GM23338 (cell line): ENCODE measurements around the gene WDSUB1. TPM values are rescaled to one million over a fixed set of nuclear protein-coding genes. Genes with fewer than 3 reads are reported as not detected.

Experiments used
- ATAC-seq: fragments of 200-7000 bp; cut with Tn5 transposase; 3 replicates; pipeline ENCODE4 v1.9.1; 2020
- DNase-seq: peaks from one replicate; pipeline ENCODE4 v3.0.0-alpha.2; 2015; ENCODE audit warnings: low spot score
- H2AFZ ChIP-seq: fragments of 200-600 bp; sonication (generic); 2 replicates; pipeline ENCODE4 v1.8.0; 2016; ENCODE audit warnings: antibody characterized with exemption, mild to moderate bottlenecking, moderate library complexity
- H3F3A ChIP-seq: fragments of 200-600 bp; sonication (generic); replicated peaks from 2 replicates; pipeline ENCODE4 v1.8.0; 2017; ENCODE audit warnings: antibody characterized with exemption, mixed run types, low read depth
- H3K27ac ChIP-seq: fragments of 200-600 bp; sonication (generic); 2 replicates; pipeline ENCODE4 v1.6.1; 2016; ENCODE audit warnings: low read depth
- H3K27me3 ChIP-seq: fragments of 200-600 bp; sonication (generic); 2 replicates; pipeline ENCODE4 v1.8.0; 2016; ENCODE audit warnings: mild to moderate bottlenecking, mixed run types, moderate library complexity; ENCODE audit not compliant: insufficient read depth
- H3K36me3 ChIP-seq: fragments of 200-600 bp; sonication (generic); 2 replicates; pipeline ENCODE4 v1.8.0; 2016; ENCODE audit warnings: mild to moderate bottlenecking; ENCODE audit not compliant: insufficient read depth
- H3K4me1 ChIP-seq: fragments of 200-600 bp; sonication (generic); 2 replicates; pipeline ENCODE4 v1.8.0; 2016; ENCODE audit warnings: mild to moderate bottlenecking, moderate library complexity; ENCODE audit not compliant: insufficient read depth
- H3K4me2 ChIP-seq: fragments of 200-600 bp; sonication (generic); 2 replicates; pipeline ENCODE4 v1.7.1; 2017; ENCODE audit warnings: mixed run types
- H3K4me3 ChIP-seq: fragments of 200-600 bp; sonication (generic); 2 replicates; pipeline ENCODE4 v1.6.1; 2016; ENCODE audit warnings: mixed run types
- H3K79me2 ChIP-seq: fragments of 200-600 bp; sonication (generic); replicated peaks from 2 replicates; pipeline ENCODE4 v1.8.0; 2017; ENCODE audit warnings: mild to moderate bottlenecking; ENCODE audit not compliant: insufficient read depth
- H3K9me2 ChIP-seq: fragments of 200-600 bp; sonication (generic); 2 replicates; pipeline ENCODE4 v1.8.0; 2017; ENCODE audit not compliant: insufficient read depth
- H4K20me1 ChIP-seq: fragments of 200-600 bp; sonication (generic); replicated peaks from 2 replicates; pipeline ENCODE4 v1.8.0; 2017; ENCODE audit warnings: mild to moderate bottlenecking; ENCODE audit not compliant: insufficient read depth
- H3K27ac Mint-ChIP-seq: 2 replicates; pipeline ENCODE4 v1.8.0; 2020; ENCODE audit warnings: inconsistent platforms, mild to moderate bottlenecking, moderate library complexity, mixed read lengths
- H3K27me3 Mint-ChIP-seq: 3 replicates; pipeline ENCODE4 v1.8.0; 2022; ENCODE audit warnings: low read depth, mild to moderate bottlenecking, moderate library complexity, mixed read lengths, inconsistent platforms; ENCODE audit not compliant: insufficient read depth, poor library complexity
- H3K36me3 Mint-ChIP-seq: 3 replicates; pipeline ENCODE4 v1.8.0; 2021; ENCODE audit warnings: low read depth, mild to moderate bottlenecking, inconsistent platforms, moderate library complexity, mixed read lengths
- H3K4me1 Mint-ChIP-seq: 3 replicates; pipeline ENCODE4 v1.8.0; 2020; ENCODE audit warnings: mild to moderate bottlenecking, inconsistent platforms, mixed read lengths
- H3K4me3 Mint-ChIP-seq: 3 replicates; pipeline ENCODE4 v1.8.0; 2021; ENCODE audit warnings: moderate library complexity, mild to moderate bottlenecking, inconsistent platforms, mixed read lengths
- H3K9me3 Mint-ChIP-seq: 3 replicates; pipeline ENCODE4 v1.8.0; 2020; ENCODE audit warnings: moderate library complexity, mild to moderate bottlenecking, inconsistent platforms, mixed read lengths
- REST ChIP-seq: IDR thresholded peaks from one replicate; pipeline ENCODE4 v1.6.1; 2018; ENCODE audit warnings: antibody characterized with exemption; ENCODE audit not compliant: unreplicated experiment
- STAT1 ChIP-seq: IDR thresholded peaks from one replicate; pipeline ENCODE4 v1.6.1; 2016; ENCODE audit warnings: antibody characterized with exemption; ENCODE audit not compliant: unreplicated experiment
- ZNF462 ChIP-seq: fragments of 250-450 bp; sonication (Bioruptor Pico); IDR thresholded peaks from 2 replicates; pipeline ENCODE4 v1.5.0; 2020; ENCODE audit warnings: mild to moderate bottlenecking, moderate library complexity
- polyA plus RNA-seq: library from polyadenylated mRNA; unstranded; fragments of >200 nt; fragmentation: Nextera tagmentation; extraction: Ambion mirVana; gene quantifications from 2 replicates; pipeline ENCODE4 v1.2.1, GENCODE V29; 2016
- total RNA-seq: library from RNA; depleted of rRNA; stranded (reverse); fragments of >200 nt; shearing (Covaris generic); gene quantifications from 2 replicates; pipeline ENCODE4 v1.2.3, GENCODE V29; 2014
- TF ChIP-seq, protein P1 (sequence below): IDR thresholded peaks from 2 replicates; pipeline ENCODE4 v1.6.1; 2016; ENCODE audit warnings: antibody characterized with exemption

Gene WDSUB1
- total and polyA plus RNA-seq, 2 experiments from 2014 or later: 9.9 to 12.2 TPM

- Mint-ChIP-seq H3K36me3 (peaks cover 13% of the 10 kb centered on the region; the same call in 2 of the 3 replicates), H3K4me3 (no peak overlapping the region), H3K9me3 (no peaks in the 10 kb centered on the region), H3K4me1 (no peaks in the 10 kb centered on the region), H3K27ac (no peak overlapping the region), H3K27me3 (no peaks in the 10 kb centered on the region)
- no peaks in the 10 kb centered on the region for H3K79me2 ChIP-seq
- H3K4me2 ChIP-seq: no peak overlapping the region
- no peaks in the 10 kb centered on the region for H3F3A ChIP-seq
- H4K20me1 ChIP-seq: no peaks in the 10 kb centered on the region; the same call in 1 of the 2 replicates
- H2AFZ ChIP-seq: no peak overlapping the region
- ATAC-seq (no peak), DNase-seq (no peak)
- H3K4me1 ChIP-seq: no peaks in the 10 kb centered on the region
- H3K27ac ChIP-seq: no peak overlapping the region
- no peak overlapping the region for H3K4me3 ChIP-seq
- TF ChIP-seq, protein P1, sequence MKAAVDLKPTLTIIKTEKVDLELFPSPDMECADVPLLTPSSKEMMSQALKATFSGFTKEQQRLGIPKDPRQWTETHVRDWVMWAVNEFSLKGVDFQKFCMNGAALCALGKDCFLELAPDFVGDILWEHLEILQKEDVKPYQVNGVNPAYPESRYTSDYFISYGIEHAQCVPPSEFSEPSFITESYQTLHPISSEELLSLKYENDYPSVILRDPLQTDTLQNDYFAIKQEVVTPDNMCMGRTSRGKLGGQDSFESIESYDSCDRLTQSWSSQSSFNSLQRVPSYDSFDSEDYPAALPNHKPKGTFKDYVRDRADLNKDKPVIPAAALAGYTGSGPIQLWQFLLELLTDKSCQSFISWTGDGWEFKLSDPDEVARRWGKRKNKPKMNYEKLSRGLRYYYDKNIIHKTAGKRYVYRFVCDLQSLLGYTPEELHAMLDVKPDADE: no peak
- TF ChIP-seq ZNF462 (CRISPR knock-in tag) (no peak), STAT1 (no peak), REST (no peak)
- no peaks in the 10 kb centered on the region for H3K9me2 ChIP-seq
- no peaks in the 10 kb centered on the region for H3K27me3 ChIP-seq
- no peaks in the 10 kb centered on the region for H3K36me3 ChIP-seq
Measured at GRCh38 chr2:159246325-159246988, 40.0 kb downstream of the WDSUB1 start.
